Nephron (organoid): ENCODE measurements around the gene ESR2.

ENCODE experiments used
- H3K27ac Mint-ChIP-seq, 3 experiments: 2 replicates each; pipeline ENCODE4 v1.8.0; 2020; ENCODE audit warnings: mixed read lengths in 3 of 3, mild to moderate bottlenecking in 2 of 3, moderate library complexity in 1 of 3
- H3K27me3 Mint-ChIP-seq: 2 replicates; pipeline ENCODE4 v1.8.0; 2021; ENCODE audit warnings: low read depth, mild to moderate bottlenecking, moderate library complexity, mixed read lengths
- H3K36me3 Mint-ChIP-seq: 2 replicates; pipeline ENCODE4 v1.8.0; 2020; ENCODE audit warnings: low read depth, mixed read lengths
- H3K4me1 Mint-ChIP-seq: 2 replicates; pipeline ENCODE4 v1.8.0; 2020; ENCODE audit warnings: mixed read lengths
- H3K4me3 Mint-ChIP-seq, 3 experiments: 2 replicates each; pipeline ENCODE4 v1.8.0; 2020; ENCODE audit warnings: mild to moderate bottlenecking in 3 of 3, mixed read lengths in 3 of 3, moderate library complexity in 2 of 3
- H3K9me3 Mint-ChIP-seq: 2 replicates; pipeline ENCODE4 v1.8.0; 2020; ENCODE audit warnings: mixed read lengths
- CTCF ChIP-seq, 3 experiments: fragments of 200-600 bp; sonication (generic); IDR thresholded peaks; one replicate each; pipeline ENCODE4 v1.5.0; 2021; ENCODE audit warnings: antibody characterized with exemption in 3 of 3; ENCODE audit not compliant: unreplicated experiment in 3 of 3

Gene ESR2

GRCh38 chr14:64089920-64090319, 204.3 kb downstream of the ESR2 start:
- Mint-ChIP-seq H3K4me3 (no peak overlapping the region), H3K27ac (peak overlapping the region in 1 of 3 experiments; percentile 20), H3K27me3 (no peaks in the 10 kb centered on the region), H3K4me1 (no peaks in the 10 kb centered on the region), H3K9me3 (no peaks in the 10 kb centered on the region), H3K36me3 (peaks cover 24% of the 10 kb centered on the region)
- no peak for TF ChIP-seq CTCF (IDR thresholded peaks at IDR 0.05; ENCODE audit: unreplicated experiment in 3 of 3)

GRCh38 chr14:64088647-64088964, 205.6 kb downstream of the ESR2 start:
- Mint-ChIP-seq H3K27ac (no peak overlapping the region), H3K36me3 (peaks cover 29% of the 10 kb centered on the region), H3K9me3 (no peaks in the 10 kb centered on the region), H3K4me1 (no peaks in the 10 kb centered on the region), H3K4me3 (no peak overlapping the region), H3K27me3 (no peaks in the 10 kb centered on the region)
- TF ChIP-seq CTCF (IDR thresholded peaks at IDR 0.05; ENCODE audit: unreplicated experiment in 3 of 3), result no peak

GRCh38 chr14:64082837-64083236, 211.3 kb downstream of the ESR2 start:
- Mint-ChIP-seq H3K9me3 (no peaks in the 10 kb centered on the region), H3K4me1 (no peaks in the 10 kb centered on the region), H3K27me3 (no peaks in the 10 kb centered on the region)

DNA sequence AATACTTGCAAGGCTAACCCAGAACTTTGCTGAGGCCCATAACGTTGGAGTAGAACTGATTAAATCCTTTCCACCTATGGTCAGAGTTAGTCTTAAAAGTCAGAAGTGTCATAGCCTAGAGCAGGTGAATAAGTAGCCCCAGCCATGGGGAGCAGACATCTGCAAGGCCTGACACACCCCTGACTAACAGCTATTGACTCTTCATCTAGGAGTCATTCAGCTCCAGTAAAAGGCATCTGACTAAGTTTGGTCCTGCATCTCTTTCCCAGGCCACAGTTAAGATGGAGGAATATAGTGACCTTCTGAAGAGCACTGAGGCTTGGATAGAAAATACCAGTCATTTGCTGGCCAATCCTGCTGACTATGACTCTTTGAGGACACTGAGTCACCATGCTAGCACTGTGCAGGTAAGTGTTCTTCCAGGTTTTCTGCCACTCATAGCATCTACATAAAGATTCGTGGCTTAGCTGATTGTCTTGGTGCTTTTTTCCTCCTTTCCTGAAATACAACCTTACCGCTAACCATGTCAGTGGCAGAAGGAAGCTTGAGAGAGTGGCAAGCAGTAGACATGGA, 212.9 kb downstream of the ESR2 start:
- Mint-ChIP-seq H3K4me1 (no peaks in the 10 kb centered on the region), H3K36me3 (peaks cover 38% of the 10 kb centered on the region), H3K9me3 (no peaks in the 10 kb centered on the region), H3K4me3 (no peak overlapping the region), H3K27ac (no peak overlapping the region), H3K27me3 (no peaks in the 10 kb centered on the region)
- no peak for TF ChIP-seq CTCF (IDR thresholded peaks at IDR 0.05; ENCODE audit: unreplicated experiment in 3 of 3)

More at GRCh38 chr14:64082837-64083236, 211.3 kb downstream of the ESR2 start:
- TF ChIP-seq CTCF (IDR thresholded peaks at IDR 0.05; ENCODE audit: unreplicated experiment in 3 of 3), result no peak
- Mint-ChIP-seq H3K4me3 (no peak overlapping the region), H3K36me3 (peaks cover 39% of the 10 kb centered on the region), H3K27ac (no peak overlapping the region)

- H3K27me3 Mint-ChIP-seq, result no peaks in the 10 kb centered on the region
- no peaks in the 10 kb centered on the region for H3K9me3 Mint-ChIP-seq
- H3K4me3 Mint-ChIP-seq, result no peak overlapping the region
- no peak for TF ChIP-seq CTCF (IDR thresholded peaks at IDR 0.05; ENCODE audit: unreplicated experiment in 3 of 3)
- H3K36me3 Mint-ChIP-seq, result peaks cover 32% of the 10 kb centered on the region
- no peak overlapping the region for H3K27ac Mint-ChIP-seq
- no peaks in the 10 kb centered on the region for H3K4me1 Mint-ChIP-seq
These were observed 213.7 kb downstream of the ESR2 start for GRCh38 chr14:64080452-64080851.

DNA sequence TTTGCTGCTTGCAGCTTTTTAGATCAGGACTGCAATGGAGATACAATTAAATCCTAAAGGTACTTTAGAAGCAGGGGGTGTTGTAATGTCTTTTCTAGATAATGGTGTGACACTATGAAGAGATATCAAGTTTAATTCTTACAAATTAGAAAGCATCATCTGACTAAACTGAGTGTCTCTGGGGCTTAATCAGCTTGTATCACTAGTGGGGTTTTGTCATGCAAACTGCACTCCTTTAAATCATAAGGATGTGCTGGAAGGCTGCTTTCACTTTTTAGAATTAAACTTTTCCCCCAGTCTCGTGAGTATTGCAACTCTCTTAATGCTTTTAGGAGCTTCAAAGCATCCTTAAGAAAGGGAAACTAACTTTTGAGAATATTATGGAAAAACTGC, 218.6 kb downstream of the ESR2 start:
- Mint-ChIP-seq H3K9me3 (no peaks in the 10 kb centered on the region), H3K36me3 (peaks cover 43% of the 10 kb centered on the region), H3K4me1 (no peaks in the 10 kb centered on the region), H3K4me3 (no peak overlapping the region), H3K27ac (no peak overlapping the region), H3K27me3 (no peaks in the 10 kb centered on the region)
- no peak for TF ChIP-seq CTCF (IDR thresholded peaks at IDR 0.05; ENCODE audit: unreplicated experiment in 3 of 3)
